HG03045 (cell line): Measurements from ENCODE around the gene FAM184A.

Experiments used
- ATAC-seq: cut with Tn5 transposase; IDR thresholded peaks from one replicate; pipeline ENCODE4 v1.9.1; 2021; ENCODE audit warnings: mild to moderate bottlenecking, moderate library complexity; ENCODE audit not compliant: unreplicated experiment

Gene FAM184A

GRCh38 chr6:118917546-118918328 is 160.7 kb downstream of the FAM184A start:
- no peak for ATAC-seq

GRCh38 chr6:118914598-118914997 is 163.9 kb downstream of the FAM184A start:
- no peak for ATAC-seq

- ATAC-seq = no peak
These were observed 165.3 kb downstream of the FAM184A start for GRCh38 chr6:118913161-118913560.

GRCh38 chr6:118912646-118913045 is 165.8 kb downstream of the FAM184A start:
- no peak for ATAC-seq
